SK-N-SH (cell line): ENCODE results near the gene LRCH3. TPM values are rescaled to one million over a fixed set of nuclear protein-coding genes. Genes with fewer than 3 reads are reported as not detected.

Experiments
- CTCF ChIA-PET: fragments of 300-600, 350-600 bp; formaldehyde crosslinking; extraction: SDS; loops from one replicate; lab custom pipeline; 2021; lab: Yijun Ruan, JAX
- POLR2A ChIA-PET: fragments of 350-600 bp; sonication (Branson Sonifier 250); formaldehyde crosslinking; extraction: SDS; loops from one replicate; lab custom pipeline; 2020; ENCODE audit warnings: antibody characterized with exemption, inconsistent platforms; lab: Yijun Ruan, JAX
- DNase-seq: peaks from one replicate; pipeline ENCODE4 v3.0.0; 2012
- H2AFZ ChIP-seq: fragments of 200-600 bp; sonication (generic); 2 replicates; pipeline ENCODE4 v1.8.1; 2016; ENCODE audit warnings: antibody characterized with exemption, mild to moderate bottlenecking, low read depth
- H3F3A ChIP-seq: fragments of 200-600 bp; sonication (generic); replicated peaks from 2 replicates; pipeline ENCODE3; 2016; ENCODE audit warnings: antibody characterized with exemption, mild to moderate bottlenecking; ENCODE audit not compliant: insufficient read depth
- H3K27ac ChIP-seq, 2 experiments: fragments of 200-500 bp in 1 of 2; fragments of 200-600 bp in 1 of 2; sonication (Bioruptor generic) in 1 of 2; sonication (generic), shearing (Covaris generic) in 1 of 2; 2 replicates each; pipeline versions ENCODE4 v1.5.1 to v1.6.1; 2014 to 2016; ENCODE audit warnings: low read depth in 2 of 2, inconsistent platforms in 1 of 2, low read length in 1 of 2, mild to moderate bottlenecking in 1 of 2, mixed read lengths in 1 of 2
- H3K27me3 ChIP-seq: fragments of 200-600 bp; sonication (generic), shearing (Covaris generic); 2 replicates; pipeline ENCODE4 v1.6.1; 2016; ENCODE audit warnings: mixed run types; ENCODE audit not compliant: insufficient read depth
- H3K36me3 ChIP-seq, 2 experiments: fragments of 200-500 bp in 1 of 2; fragments of 200-600 bp in 1 of 2; sonication (Bioruptor generic) in 1 of 2; sonication (generic) in 1 of 2; replicated peaks in 1 of 2; 2 replicates each; pipeline versions ENCODE3 to v1.5.1; 2014 to 2016; ENCODE audit warnings: low read length in 1 of 2, mild to moderate bottlenecking in 1 of 2; ENCODE audit not compliant: insufficient read depth in 2 of 2, control insufficient read depth in 1 of 2
- H3K4me1 ChIP-seq, 2 experiments: fragments of 200-500 bp in 1 of 2; fragments of 200-600 bp in 1 of 2; sonication (Bioruptor generic) in 1 of 2; sonication (generic), shearing (Covaris generic) in 1 of 2; 2 replicates each; pipeline versions ENCODE4 v1.5.1 to v1.6.1; 2014 to 2016; ENCODE audit warnings: low read depth in 1 of 2, low read length in 1 of 2, mixed run types in 1 of 2; ENCODE audit not compliant: insufficient read depth in 2 of 2, control insufficient read depth in 1 of 2
- H3K4me2 ChIP-seq: fragments of 200-600 bp; sonication (generic), shearing (Covaris generic); 2 replicates; pipeline ENCODE4 v1.6.1; 2017; ENCODE audit warnings: mixed run types
- H3K4me3 ChIP-seq, 2 experiments: fragments of 200-500 bp in 1 of 2; fragments of 200-600 bp in 1 of 2; sonication (Bioruptor generic) in 1 of 2; sonication (generic), shearing (Covaris generic) in 1 of 2; 2 replicates each; pipeline versions ENCODE4 v1.5.1 to v1.8.1; 2014 to 2016; ENCODE audit warnings: low read depth in 2 of 2, inconsistent platforms in 1 of 2, low read length in 1 of 2, mild to moderate bottlenecking in 1 of 2, mixed read lengths in 1 of 2, moderate library complexity in 1 of 2
- H3K79me2 ChIP-seq: fragments of 200-600 bp; sonication (generic); 2 replicates; pipeline ENCODE4 v1.8.1; 2017; ENCODE audit warnings: mild to moderate bottlenecking; ENCODE audit not compliant: insufficient read depth
- H3K9ac ChIP-seq: fragments of 200-600 bp; sonication (generic); 2 replicates; pipeline ENCODE4 v1.6.1; 2017; ENCODE audit warnings: mixed run types
- H3K9me2 ChIP-seq: fragments of 200-600 bp; sonication (generic); 2 replicates; pipeline ENCODE4 v1.6.1; 2017; ENCODE audit warnings: mixed run types
- H3K9me3 ChIP-seq: fragments of 200-600 bp; sonication (generic); 2 replicates; pipeline ENCODE4 v1.6.1; 2017; ENCODE audit warnings: mixed run types, mild to moderate bottlenecking, moderate library complexity
- H4K20me1 ChIP-seq: fragments of 200-600 bp; sonication (generic); 2 replicates; pipeline ENCODE4 v1.6.1; 2017; ENCODE audit warnings: mild to moderate bottlenecking, mixed run types; ENCODE audit not compliant: insufficient read depth
- CHD2 ChIP-seq: fragments of 150-350 bp; IDR thresholded peaks from 2 replicates; pipeline ENCODE4 v1.6.1; 2018; ENCODE audit warnings: low read length; ENCODE audit not compliant: partially characterized antibody
- ELF1 ChIP-seq: IDR thresholded peaks from 2 replicates; pipeline ENCODE4 v1.4.0; 2012
- GABPA ChIP-seq: IDR thresholded peaks from 2 replicates; pipeline ENCODE4 v1.4.0; 2012; ENCODE audit warnings: low read depth, mild to moderate bottlenecking
- MEF2A ChIP-seq: IDR thresholded peaks from 2 replicates; pipeline ENCODE4 v1.4.0; 2012; ENCODE audit warnings: low read depth, borderline replicate concordance
- NFIC ChIP-seq: IDR thresholded peaks from 2 replicates; pipeline ENCODE4 v1.4.0; 2012; ENCODE audit warnings: borderline replicate concordance
- NRF1 ChIP-seq: IDR thresholded peaks from 2 replicates; pipeline ENCODE4 v1.6.1; 2012; ENCODE audit warnings: low read depth, mild to moderate bottlenecking, low read length
- POLR2AphosphoS5 ChIP-seq: IDR thresholded peaks from 2 replicates; pipeline ENCODE4 v1.6.1; 2012; ENCODE audit warnings: low read depth, low read length
- RFX5 ChIP-seq: IDR thresholded peaks from 2 replicates; pipeline ENCODE4 v1.6.1; 2012; ENCODE audit warnings: mild to moderate bottlenecking, improper control_type of control experiment, low read length
- RXRA ChIP-seq: IDR thresholded peaks from 2 replicates; pipeline ENCODE4 v1.4.0; 2012; ENCODE audit warnings: low read depth, mild to moderate bottlenecking, borderline replicate concordance
- SMC3 ChIP-seq: IDR thresholded peaks from 2 replicates; pipeline ENCODE4 v1.6.1; 2012; ENCODE audit warnings: low read depth, low read length, improper control_type of control experiment
- TEAD4 ChIP-seq: IDR thresholded peaks from 2 replicates; pipeline ENCODE4 v1.4.0; 2012; ENCODE audit warnings: mild to moderate bottlenecking, borderline replicate concordance; ENCODE audit not compliant: insufficient read depth
- WGBS: methylation state at CpG from one replicate; pipeline ENCODE4 v1.1.6; 2017; ENCODE audit warnings: low lambda C conversion rate; 5-methylcytosine and 5-hydroxymethylcytosine counted together
- polyA plus RNA-seq, 3 experiments: library from polyadenylated mRNA; depleted of rRNA; stranded (reverse); fragments of >200 nt; gene quantifications; 2 replicates each; pipeline ENCODE4 v1.2.3, GENCODE V29; 2012
- TF ChIP-seq, protein P1 (sequence below): fragments of 200-600 bp; sonication (generic); IDR thresholded peaks from 2 replicates; pipeline ENCODE4 v1.6.1; 2017; ENCODE audit warnings: antibody characterized with exemption, mild to moderate bottlenecking, moderate library complexity
- TF ChIP-seq, protein P2 (sequence below): IDR thresholded peaks from 2 replicates; pipeline ENCODE4 v1.4.0; 2012; ENCODE audit warnings: low read depth, borderline replicate concordance
- TF ChIP-seq, protein P3 (sequence below): IDR thresholded peaks from 2 replicates; pipeline ENCODE4 v1.4.0; 2012; ENCODE audit warnings: low read depth, borderline replicate concordance
- TF ChIP-seq, protein P4 (sequence below): IDR thresholded peaks from 2 replicates; pipeline ENCODE4 v1.6.1; 2012; ENCODE audit warnings: mild to moderate bottlenecking, low read depth, low read length, moderate library complexity
- TF ChIP-seq, protein P5 (sequence below): IDR thresholded peaks from 2 replicates; pipeline ENCODE4; 2012

The LRCH3 gene
- polyA plus RNA-seq, 1 of the 3 experiments (the other 2 are of a cell fraction) = 22.6 TPM

DNA sequence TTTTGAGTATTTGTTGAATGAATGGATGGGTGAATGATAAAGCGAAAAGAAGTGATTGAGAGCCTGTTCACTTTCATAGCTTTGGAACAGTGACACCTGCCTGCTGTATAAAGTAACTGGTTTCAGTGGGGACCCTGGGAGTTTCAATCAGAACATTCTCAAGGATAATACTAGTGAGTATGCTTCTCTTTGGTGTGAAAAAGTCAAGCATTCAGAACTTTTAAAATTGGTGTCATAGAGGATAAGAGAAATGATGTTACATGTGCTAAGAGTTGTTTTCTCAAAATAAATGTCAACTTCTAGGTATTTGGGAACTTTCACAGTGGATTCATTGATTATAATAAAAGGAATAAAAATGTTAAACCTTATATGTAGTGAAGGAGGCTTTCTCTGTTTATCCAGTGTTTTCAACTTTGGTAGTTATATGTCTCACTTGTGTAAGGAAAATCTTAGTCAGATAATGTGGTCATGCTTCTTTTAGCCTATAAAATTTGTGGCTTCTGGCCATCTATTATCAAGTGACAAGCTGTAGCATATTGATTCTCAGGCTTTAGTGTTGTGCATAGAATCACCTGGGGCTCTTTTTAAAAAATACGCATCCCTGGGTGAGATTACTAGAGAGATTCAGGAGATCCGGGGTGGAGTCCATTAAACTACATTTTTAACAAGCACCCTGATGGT is 11.9 kb downstream of the LRCH3 start:
- H3K27ac ChIP-seq = no peak overlapping the region
- CTCF ChIA-PET = interaction anchor here (0.7 to 1.2 kb wide), 3 partner anchors 9 to 14 kb away, joined by 3 read pairs; partner anchors contain the start of gene LRCH3

More for the DNA sequence above, 11.9 kb downstream of the LRCH3 start:
- Histone ChIP-seq H4K20me1 (peaks cover 74% of the 10 kb centered on the region), H3K9me3 (no peaks in the 10 kb centered on the region), H3K4me3 (no peak overlapping the region), H3K4me1 (peaks cover 0 to 11% of the 10 kb centered on the region in 2 experiments; a peak in 3 of 4 replicates), H3K9ac (no peak overlapping the region), H2AFZ (no peak overlapping the region), H3K79me2 (peaks cover 100% of the 10 kb centered on the region), H3K27me3 (no peaks in the 10 kb centered on the region), H3F3A (peaks cover 21% of the 10 kb centered on the region), H3K4me2 (no peak overlapping the region), H3K9me2 (no peaks in the 10 kb centered on the region), H3K36me3 (no peaks in the 10 kb centered on the region)
- POLR2A ChIA-PET = no interaction called here
- 94% methylated on average over 3 of the region's 3 CpGs for WGBS
- DNase-seq = no peak
- TF ChIP-seq ELF1 (no peak), SMC3 (no peak), TEAD4 (no peak), GABPA (no peak), NRF1 (no peak), RXRA (no peak), CHD2 (no peak), POLR2AphosphoS5 (no peak), RFX5 (no peak), MEF2A (no peak), NFIC (no peak)
- TF ChIP-seq, protein P1, sequence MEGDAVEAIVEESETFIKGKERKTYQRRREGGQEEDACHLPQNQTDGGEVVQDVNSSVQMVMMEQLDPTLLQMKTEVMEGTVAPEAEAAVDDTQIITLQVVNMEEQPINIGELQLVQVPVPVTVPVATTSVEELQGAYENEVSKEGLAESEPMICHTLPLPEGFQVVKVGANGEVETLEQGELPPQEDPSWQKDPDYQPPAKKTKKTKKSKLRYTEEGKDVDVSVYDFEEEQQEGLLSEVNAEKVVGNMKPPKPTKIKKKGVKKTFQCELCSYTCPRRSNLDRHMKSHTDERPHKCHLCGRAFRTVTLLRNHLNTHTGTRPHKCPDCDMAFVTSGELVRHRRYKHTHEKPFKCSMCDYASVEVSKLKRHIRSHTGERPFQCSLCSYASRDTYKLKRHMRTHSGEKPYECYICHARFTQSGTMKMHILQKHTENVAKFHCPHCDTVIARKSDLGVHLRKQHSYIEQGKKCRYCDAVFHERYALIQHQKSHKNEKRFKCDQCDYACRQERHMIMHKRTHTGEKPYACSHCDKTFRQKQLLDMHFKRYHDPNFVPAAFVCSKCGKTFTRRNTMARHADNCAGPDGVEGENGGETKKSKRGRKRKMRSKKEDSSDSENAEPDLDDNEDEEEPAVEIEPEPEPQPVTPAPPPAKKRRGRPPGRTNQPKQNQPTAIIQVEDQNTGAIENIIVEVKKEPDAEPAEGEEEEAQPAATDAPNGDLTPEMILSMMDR = no peak; the same call in 1 of the 2 replicates
- TF ChIP-seq, protein P2, sequence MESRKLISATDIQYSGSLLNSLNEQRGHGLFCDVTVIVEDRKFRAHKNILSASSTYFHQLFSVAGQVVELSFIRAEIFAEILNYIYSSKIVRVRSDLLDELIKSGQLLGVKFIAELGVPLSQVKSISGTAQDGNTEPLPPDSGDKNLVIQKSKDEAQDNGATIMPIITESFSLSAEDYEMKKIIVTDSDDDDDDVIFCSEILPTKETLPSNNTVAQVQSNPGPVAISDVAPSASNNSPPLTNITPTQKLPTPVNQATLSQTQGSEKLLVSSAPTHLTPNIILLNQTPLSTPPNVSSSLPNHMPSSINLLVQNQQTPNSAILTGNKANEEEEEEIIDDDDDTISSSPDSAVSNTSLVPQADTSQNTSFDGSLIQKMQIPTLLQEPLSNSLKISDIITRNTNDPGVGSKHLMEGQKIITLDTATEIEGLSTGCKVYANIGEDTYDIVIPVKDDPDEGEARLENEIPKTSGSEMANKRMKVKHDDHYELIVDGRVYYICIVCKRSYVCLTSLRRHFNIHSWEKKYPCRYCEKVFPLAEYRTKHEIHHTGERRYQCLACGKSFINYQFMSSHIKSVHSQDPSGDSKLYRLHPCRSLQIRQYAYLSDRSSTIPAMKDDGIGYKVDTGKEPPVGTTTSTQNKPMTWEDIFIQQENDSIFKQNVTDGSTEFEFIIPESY = no peak
- TF ChIP-seq, protein P3, sequence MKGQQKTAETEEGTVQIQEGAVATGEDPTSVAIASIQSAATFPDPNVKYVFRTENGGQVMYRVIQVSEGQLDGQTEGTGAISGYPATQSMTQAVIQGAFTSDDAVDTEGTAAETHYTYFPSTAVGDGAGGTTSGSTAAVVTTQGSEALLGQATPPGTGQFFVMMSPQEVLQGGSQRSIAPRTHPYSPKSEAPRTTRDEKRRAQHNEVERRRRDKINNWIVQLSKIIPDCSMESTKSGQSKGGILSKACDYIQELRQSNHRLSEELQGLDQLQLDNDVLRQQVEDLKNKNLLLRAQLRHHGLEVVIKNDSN = no peak
- TF ChIP-seq, protein P4, sequence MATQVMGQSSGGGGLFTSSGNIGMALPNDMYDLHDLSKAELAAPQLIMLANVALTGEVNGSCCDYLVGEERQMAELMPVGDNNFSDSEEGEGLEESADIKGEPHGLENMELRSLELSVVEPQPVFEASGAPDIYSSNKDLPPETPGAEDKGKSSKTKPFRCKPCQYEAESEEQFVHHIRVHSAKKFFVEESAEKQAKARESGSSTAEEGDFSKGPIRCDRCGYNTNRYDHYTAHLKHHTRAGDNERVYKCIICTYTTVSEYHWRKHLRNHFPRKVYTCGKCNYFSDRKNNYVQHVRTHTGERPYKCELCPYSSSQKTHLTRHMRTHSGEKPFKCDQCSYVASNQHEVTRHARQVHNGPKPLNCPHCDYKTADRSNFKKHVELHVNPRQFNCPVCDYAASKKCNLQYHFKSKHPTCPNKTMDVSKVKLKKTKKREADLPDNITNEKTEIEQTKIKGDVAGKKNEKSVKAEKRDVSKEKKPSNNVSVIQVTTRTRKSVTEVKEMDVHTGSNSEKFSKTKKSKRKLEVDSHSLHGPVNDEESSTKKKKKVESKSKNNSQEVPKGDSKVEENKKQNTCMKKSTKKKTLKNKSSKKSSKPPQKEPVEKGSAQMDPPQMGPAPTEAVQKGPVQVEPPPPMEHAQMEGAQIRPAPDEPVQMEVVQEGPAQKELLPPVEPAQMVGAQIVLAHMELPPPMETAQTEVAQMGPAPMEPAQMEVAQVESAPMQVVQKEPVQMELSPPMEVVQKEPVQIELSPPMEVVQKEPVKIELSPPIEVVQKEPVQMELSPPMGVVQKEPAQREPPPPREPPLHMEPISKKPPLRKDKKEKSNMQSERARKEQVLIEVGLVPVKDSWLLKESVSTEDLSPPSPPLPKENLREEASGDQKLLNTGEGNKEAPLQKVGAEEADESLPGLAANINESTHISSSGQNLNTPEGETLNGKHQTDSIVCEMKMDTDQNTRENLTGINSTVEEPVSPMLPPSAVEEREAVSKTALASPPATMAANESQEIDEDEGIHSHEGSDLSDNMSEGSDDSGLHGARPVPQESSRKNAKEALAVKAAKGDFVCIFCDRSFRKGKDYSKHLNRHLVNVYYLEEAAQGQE = no peak
- TF ChIP-seq, protein P5, sequence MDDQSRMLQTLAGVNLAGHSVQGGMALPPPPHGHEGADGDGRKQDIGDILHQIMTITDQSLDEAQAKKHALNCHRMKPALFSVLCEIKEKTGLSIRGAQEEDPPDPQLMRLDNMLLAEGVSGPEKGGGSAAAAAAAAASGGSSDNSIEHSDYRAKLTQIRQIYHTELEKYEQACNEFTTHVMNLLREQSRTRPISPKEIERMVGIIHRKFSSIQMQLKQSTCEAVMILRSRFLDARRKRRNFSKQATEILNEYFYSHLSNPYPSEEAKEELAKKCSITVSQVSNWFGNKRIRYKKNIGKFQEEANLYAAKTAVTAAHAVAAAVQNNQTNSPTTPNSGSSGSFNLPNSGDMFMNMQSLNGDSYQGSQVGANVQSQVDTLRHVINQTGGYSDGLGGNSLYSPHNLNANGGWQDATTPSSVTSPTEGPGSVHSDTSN = no peak
